Measurements from ENCODE around the gene DIPK1A.

DIPK1A gene

GRCh38 chr1:92877081-92877711, 84.1 kb downstream of the DIPK1A start:
- Mint-ChIP-seq H3K27me3 (ENCODE audit: low read depth) (no peaks in the 10 kb centered on the region), H3K4me3 (peak overlapping the region; percentile 57), H3K36me3 (ENCODE audit: low read depth) (peaks cover 30% of the 10 kb centered on the region), H3K27ac (peak overlapping the region; percentile 62), H3K4me1 (ENCODE audit: low read depth) (peaks cover 15% of the 10 kb centered on the region), H3K9me3 (peaks cover 4% of the 10 kb centered on the region)
- DNase-seq (ENCODE audit: low spot score) = no peak

- Mint-ChIP-seq H3K4me1 (ENCODE audit: low read depth) (peaks cover 15% of the 10 kb centered on the region), H3K27me3 (ENCODE audit: low read depth) (no peaks in the 10 kb centered on the region), H3K4me3 (no peak overlapping the region), H3K36me3 (ENCODE audit: low read depth) (peaks cover 30% of the 10 kb centered on the region), H3K9me3 (peaks cover 5% of the 10 kb centered on the region), H3K27ac (no peak overlapping the region)
- DNase-seq (ENCODE audit: low spot score) = no peak
These were observed 84.9 kb downstream of the DIPK1A start for GRCh38 chr1:92876351-92876750.

- Mint-ChIP-seq H3K36me3 (ENCODE audit: low read depth) (peaks cover 30% of the 10 kb centered on the region), H3K4me3 (no peak overlapping the region), H3K27ac (no peak overlapping the region), H3K27me3 (ENCODE audit: low read depth) (no peaks in the 10 kb centered on the region), H3K9me3 (peaks cover 5% of the 10 kb centered on the region), H3K4me1 (ENCODE audit: low read depth) (peaks cover 15% of the 10 kb centered on the region)
- DNase-seq (ENCODE audit: low spot score) = no peak
These were observed 86.3 kb downstream of the DIPK1A start for GRCh38 chr1:92874987-92875386.

- peaks cover 5% of the 10 kb centered on the region for H3K9me3 Mint-ChIP-seq
- DNase-seq (ENCODE audit: low spot score) = no peak
- peaks cover 30% of the 10 kb centered on the region for H3K36me3 Mint-ChIP-seq (ENCODE audit: low read depth)
- H3K27ac Mint-ChIP-seq = no peak overlapping the region
- H3K27me3 Mint-ChIP-seq (ENCODE audit: low read depth) = no peaks in the 10 kb centered on the region
- H3K4me3 Mint-ChIP-seq = no peak overlapping the region
- peaks cover 8% of the 10 kb centered on the region for H3K4me1 Mint-ChIP-seq (ENCODE audit: low read depth)
These were observed 88.5 kb downstream of the DIPK1A start for GRCh38 chr1:92872719-92873118.

- DNase-seq (ENCODE audit: low spot score) = no peak
- Mint-ChIP-seq H3K27ac (no peak overlapping the region), H3K36me3 (ENCODE audit: low read depth) (peaks cover 27% of the 10 kb centered on the region), H3K4me3 (no peak overlapping the region), H3K9me3 (peaks cover 5% of the 10 kb centered on the region), H3K4me1 (ENCODE audit: low read depth) (no peaks in the 10 kb centered on the region), H3K27me3 (ENCODE audit: low read depth) (no peaks in the 10 kb centered on the region)
These were observed 90.7 kb downstream of the DIPK1A start for GRCh38 chr1:92870591-92870990.

- Mint-ChIP-seq H3K36me3 (ENCODE audit: low read depth) (no peaks in the 10 kb centered on the region), H3K9me3 (no peaks in the 10 kb centered on the region), H3K4me1 (ENCODE audit: low read depth) (peaks cover 6% of the 10 kb centered on the region), H3K27me3 (ENCODE audit: low read depth) (no peaks in the 10 kb centered on the region), H3K27ac (no peak overlapping the region), H3K4me3 (no peak overlapping the region)
- no peak for DNase-seq (ENCODE audit: low spot score)
These were observed 97.1 kb downstream of the DIPK1A start for GRCh38 chr1:92864131-92864530.

GRCh38 chr1:92862605-92863004, 98.7 kb downstream of the DIPK1A start:
- Mint-ChIP-seq H3K36me3 (ENCODE audit: low read depth) (no peaks in the 10 kb centered on the region), H3K4me1 (ENCODE audit: low read depth) (peaks cover 15% of the 10 kb centered on the region), H3K27me3 (ENCODE audit: low read depth) (no peaks in the 10 kb centered on the region), H3K27ac (no peak overlapping the region), H3K4me3 (no peak overlapping the region), H3K9me3 (no peaks in the 10 kb centered on the region)
- DNase-seq (ENCODE audit: low spot score) = no peak

- Mint-ChIP-seq H3K4me1 (ENCODE audit: low read depth) (peaks cover 18% of the 10 kb centered on the region), H3K27me3 (ENCODE audit: low read depth) (no peaks in the 10 kb centered on the region), H3K9me3 (peaks cover 7% of the 10 kb centered on the region), H3K27ac (peak overlapping the region; percentile 39), H3K4me3 (peak overlapping the region; percentile 54), H3K36me3 (ENCODE audit: low read depth) (peaks cover 8% of the 10 kb centered on the region)
- no peak for DNase-seq (ENCODE audit: low spot score)
These were observed 101.7 kb downstream of the DIPK1A start for GRCh38 chr1:92859400-92860039.

GRCh38 chr1:92858564-92859399, 102.5 kb downstream of the DIPK1A start:
- Mint-ChIP-seq H3K4me3 (peak overlapping the region; percentile 54), H3K27ac (peak overlapping the region; percentile 39)
- DNase-seq (ENCODE audit: low spot score) = peak; percentile 48

GRCh38 chr1:92857817-92858216, 103.4 kb downstream of the DIPK1A start:
- Mint-ChIP-seq H3K4me3 (no peak overlapping the region), H3K4me1 (ENCODE audit: low read depth) (peaks cover 21% of the 10 kb centered on the region), H3K27me3 (ENCODE audit: low read depth) (no peaks in the 10 kb centered on the region), H3K36me3 (ENCODE audit: low read depth) (peaks cover 11% of the 10 kb centered on the region), H3K27ac (no peak overlapping the region), H3K9me3 (peaks cover 9% of the 10 kb centered on the region)
- no peak for DNase-seq (ENCODE audit: low spot score)

More at GRCh38 chr1:92858564-92859399, 102.5 kb downstream of the DIPK1A start:
- H3K36me3 Mint-ChIP-seq (ENCODE audit: low read depth) = peaks cover 11% of the 10 kb centered on the region
- H3K9me3 Mint-ChIP-seq = peaks cover 9% of the 10 kb centered on the region
- peaks cover 21% of the 10 kb centered on the region for H3K4me1 Mint-ChIP-seq (ENCODE audit: low read depth)
- H3K27me3 Mint-ChIP-seq (ENCODE audit: low read depth) = no peaks in the 10 kb centered on the region

- Mint-ChIP-seq H3K27ac (no peak overlapping the region), H3K36me3 (ENCODE audit: low read depth) (peaks cover 13% of the 10 kb centered on the region), H3K9me3 (peaks cover 9% of the 10 kb centered on the region), H3K27me3 (ENCODE audit: low read depth) (no peaks in the 10 kb centered on the region), H3K4me3 (no peak overlapping the region), H3K4me1 (ENCODE audit: low read depth) (peaks cover 20% of the 10 kb centered on the region)
- DNase-seq (ENCODE audit: low spot score) = no peak
These were observed 106.0 kb downstream of the DIPK1A start for GRCh38 chr1:92855236-92855635.

GRCh38 chr1:92854101-92854785, 107.0 kb downstream of the DIPK1A start:
- Mint-ChIP-seq H3K4me3 (no peak overlapping the region), H3K4me1 (ENCODE audit: low read depth) (peaks cover 17% of the 10 kb centered on the region), H3K27ac (no peak overlapping the region), H3K36me3 (ENCODE audit: low read depth) (peaks cover 16% of the 10 kb centered on the region), H3K9me3 (peaks cover 9% of the 10 kb centered on the region), H3K27me3 (ENCODE audit: low read depth) (no peaks in the 10 kb centered on the region)
- DNase-seq (ENCODE audit: low spot score) = no peak

GRCh38 chr1:92853299-92853698, 108.0 kb downstream of the DIPK1A start:
- Mint-ChIP-seq H3K9me3 (peaks cover 9% of the 10 kb centered on the region), H3K4me3 (no peak overlapping the region)

More at GRCh38 chr1:92853299-92853698, 108.0 kb downstream of the DIPK1A start:
- H3K27ac Mint-ChIP-seq = no peak overlapping the region
- no peaks in the 10 kb centered on the region for H3K27me3 Mint-ChIP-seq (ENCODE audit: low read depth)
- peaks cover 16% of the 10 kb centered on the region for H3K36me3 Mint-ChIP-seq (ENCODE audit: low read depth)
- H3K4me1 Mint-ChIP-seq (ENCODE audit: low read depth) = peaks cover 10% of the 10 kb centered on the region
- no peak for DNase-seq (ENCODE audit: low spot score)
